ENCODE data around the gene ZNF865. TPM values are rescaled to one million over a fixed set of nuclear protein-coding genes. Genes with fewer than 3 reads are reported as not detected.

The ZNF865 gene
- polyA plus RNA-seq, 1 donor (not counting 4 experiments of a cell fraction or from before 2014, with no cell fraction given) = 1.1 TPM

GRCh38 chr19:55663846-55664536 lies 58.5 kb downstream of the ZNF865 start:
- dilution Hi-C loops (cut with MboI; ENCODE audit: extremely low pct_ligation_motif_present, low sequenced_read_pairs) = no loop called here

GRCh38 chr19:55666343-55667005 lies 61.0 kb downstream of the ZNF865 start:
- Histone ChIP-seq H3K27me3 (ENCODE audit: control insufficient read depth, extremely low read depth, insufficient read depth, low read length) (no peaks in the 10 kb centered on the region), H3K9me3 (ENCODE audit: control insufficient read depth, low read depth, low read length) (no peaks in the 10 kb centered on the region), H2AFZ (ENCODE audit: control insufficient read depth, low read length) (no peak overlapping the region), H3K36me3 (ENCODE audit: control insufficient read depth in 2 of 2, extremely low read depth in 1 of 2, insufficient read depth in 2 of 2, low read length in 2 of 2) (peaks cover 60% of the 10 kb centered on the region in 2 experiments), H3K9me1 (ENCODE audit: control insufficient read depth, extremely low read depth, insufficient read depth, low read length) (peaks cover 2% of the 10 kb centered on the region), H3K27ac (ENCODE audit: control insufficient read depth, insufficient read depth, low read length) (no peak overlapping the region), H3K9ac (ENCODE audit: control insufficient read depth, extremely low read depth, insufficient read depth, low read length) (no peak overlapping the region), H3K4me1 (ENCODE audit: control insufficient read depth, extremely low read depth, insufficient read depth, low read length) (peaks cover 9% of the 10 kb centered on the region), H3K79me2 (ENCODE audit: control insufficient read depth, insufficient read depth, low read length) (peaks cover 93% of the 10 kb centered on the region), H4K20me1 (ENCODE audit: control insufficient read depth, extremely low read depth, insufficient read depth, low read length) (peaks cover 48% of the 10 kb centered on the region), H3K4me2 (ENCODE audit: control insufficient read depth, extremely low read depth, insufficient read depth, low read depth, low read length) (no peak overlapping the region), H3K4me3 (ENCODE audit: control insufficient read depth in 2 of 3, extremely low read depth in 1 of 3, insufficient read depth in 2 of 3, low read depth in 1 of 3, low read length in 3 of 3) (no peak overlapping the region)
- DNase-seq (ENCODE audit: low read depth, low spot score) (no peak), FAIRE-seq (no peak)
- TF ChIP-seq CTCF (optimal IDR thresholded peaks at IDR 0.05 in 1 of 3, IDR thresholded peaks at IDR 0.05 in 1 of 3, conservative IDR thresholded peaks at IDR 0.05 in 1 of 3; ENCODE audit: extremely low read depth in 1 of 3, insufficient read depth in 2 of 3, low read length in 3 of 3) = no peak
- no peak for TF ChIP-seq EZH2 (IDR thresholded peaks at IDR 0.05; ENCODE audit: low read length)
- dilution Hi-C loops (cut with MboI; ENCODE audit: extremely low pct_ligation_motif_present, low sequenced_read_pairs) = no loop called here

More at GRCh38 chr19:55663846-55664536, 58.5 kb downstream of the ZNF865 start:
- Histone ChIP-seq H3K9me3 (ENCODE audit: control insufficient read depth, low read depth, low read length) (no peaks in the 10 kb centered on the region), H3K9me1 (ENCODE audit: control insufficient read depth, extremely low read depth, insufficient read depth, low read length) (peaks cover 2% of the 10 kb centered on the region), H2AFZ (ENCODE audit: control insufficient read depth, low read length) (no peak overlapping the region), H4K20me1 (ENCODE audit: control insufficient read depth, extremely low read depth, insufficient read depth, low read length) (peaks cover 37% of the 10 kb centered on the region), H3K4me3 (ENCODE audit: control insufficient read depth in 2 of 3, extremely low read depth in 1 of 3, insufficient read depth in 2 of 3, low read depth in 1 of 3, low read length in 3 of 3) (no peak overlapping the region), H3K4me2 (ENCODE audit: control insufficient read depth, extremely low read depth, insufficient read depth, low read depth, low read length) (no peak overlapping the region), H3K79me2 (ENCODE audit: control insufficient read depth, insufficient read depth, low read length) (peaks cover 93% of the 10 kb centered on the region), H3K9ac (ENCODE audit: control insufficient read depth, extremely low read depth, insufficient read depth, low read length) (no peak overlapping the region), H3K27me3 (ENCODE audit: control insufficient read depth, extremely low read depth, insufficient read depth, low read length) (no peaks in the 10 kb centered on the region), H3K27ac (ENCODE audit: control insufficient read depth, insufficient read depth, low read length) (no peak overlapping the region), H3K36me3 (ENCODE audit: control insufficient read depth in 2 of 2, extremely low read depth in 1 of 2, insufficient read depth in 2 of 2, low read length in 2 of 2) (peaks cover 63 to 70% of the 10 kb centered on the region in 2 experiments), H3K4me1 (ENCODE audit: control insufficient read depth, extremely low read depth, insufficient read depth, low read length) (peaks cover 9% of the 10 kb centered on the region)
- no peak for FAIRE-seq
- no peak for DNase-seq (ENCODE audit: low read depth, low spot score)
- TF ChIP-seq EZH2 (IDR thresholded peaks at IDR 0.05; ENCODE audit: low read length) (no peak), CTCF (optimal IDR thresholded peaks at IDR 0.05 in 1 of 3, IDR thresholded peaks at IDR 0.05 in 1 of 3, conservative IDR thresholded peaks at IDR 0.05 in 1 of 3; ENCODE audit: extremely low read depth in 1 of 3, insufficient read depth in 2 of 3, low read length in 3 of 3) (no peak)

Other genes starting within 250 kb of the ZNF865 start
- not detected in 3 replicates for gene GARIN5B, start 242.4 kb upstream of the ZNF865 start, polyA plus RNA-seq
- gene IL11, start 235.2 kb upstream of the ZNF865 start, polyA plus RNA-seq = 1.6 to 5.1 TPM (median 2.2 TPM) in 3 replicates
- 0.19 TPM in 1 of 3 replicates, not detected in the others for gene TMEM190, start 228.8 kb upstream of the ZNF865 start, polyA plus RNA-seq
- 0.23 to 0.31 TPM (median 0.24 TPM) in 3 replicates for gene TMEM238, start 221.4 kb upstream of the ZNF865 start, polyA plus RNA-seq
- gene RPL28, start 219.7 kb upstream of the ZNF865 start, polyA plus RNA-seq = 282 to 1,011 TPM (median 432 TPM) in 3 replicates
- gene UBE2S, start 197.9 kb upstream of the ZNF865 start, polyA plus RNA-seq = 22.1 to 42.3 TPM (median 31.8 TPM) in 3 replicates
- not detected in 3 replicates for gene SHISA7, start 162.3 kb upstream of the ZNF865 start, polyA plus RNA-seq
- 24.5 to 37.7 TPM (median 34.7 TPM) in 3 replicates for gene ISOC2, start 144.0 kb upstream of the ZNF865 start, polyA plus RNA-seq
- not detected in 3 replicates for gene C19orf85, start 140.9 kb upstream of the ZNF865 start, polyA plus RNA-seq
- gene ZNF628, start 129.0 kb upstream of the ZNF865 start, polyA plus RNA-seq = 0.22 to 1.5 TPM (median 0.39 TPM) in 3 replicates
- 11.0 to 12.5 TPM (median 11.9 TPM) in 3 replicates for gene NAT14, start 120.5 kb upstream of the ZNF865 start, polyA plus RNA-seq
- gene SSC5D, start 117.2 kb upstream of the ZNF865 start, polyA plus RNA-seq = not detected in 3 replicates
- gene SBK2, start 68.5 kb upstream of the ZNF865 start, polyA plus RNA-seq = not detected in 3 replicates
- gene SBK3, start 60.1 kb upstream of the ZNF865 start, polyA plus RNA-seq = not detected in 3 replicates
- gene ZNF579, start 24.8 kb upstream of the ZNF865 start, polyA plus RNA-seq = 1.5 to 4.3 TPM (median 2.4 TPM) in 3 replicates
- gene FIZ1, start 6.1 kb upstream of the ZNF865 start, polyA plus RNA-seq = 2.7 to 3.3 TPM (median 2.7 TPM) in 3 replicates
- gene ZNF524, start 5.4 kb upstream of the ZNF865 start, polyA plus RNA-seq = 2.6 to 6.9 TPM (median 3.1 TPM) in 3 replicates
- 1.9 to 2.3 TPM (median 2.1 TPM) in 3 replicates for gene ZNF784, start 18.9 kb downstream of the ZNF865 start, polyA plus RNA-seq
- gene ZNF580, start 35.4 kb downstream of the ZNF865 start, polyA plus RNA-seq = 3.0 to 8.3 TPM (median 3.7 TPM) in 3 replicates
- 14.8 to 18.7 TPM (median 17.1 TPM) in 3 replicates for gene ZNF581, start 38.0 kb downstream of the ZNF865 start, polyA plus RNA-seq
- gene CCDC106, start 42.6 kb downstream of the ZNF865 start, polyA plus RNA-seq = 2.3 to 3.5 TPM (median 3.1 TPM) in 3 replicates
- gene U2AF2, start 49.4 kb downstream of the ZNF865 start, polyA plus RNA-seq = 109 to 157 TPM (median 109 TPM) in 3 replicates
- 23.0 to 62.1 TPM (median 23.3 TPM) in 3 replicates for gene EPN1, start 69.6 kb downstream of the ZNF865 start, polyA plus RNA-seq
- not detected in 3 replicates for gene NLRP9, start 132.8 kb downstream of the ZNF865 start, polyA plus RNA-seq
- not detected in 3 replicates for gene RFPL4A, start 153.4 kb downstream of the ZNF865 start, polyA plus RNA-seq
- not detected in 3 replicates for gene RFPL4AL1, start 163.5 kb downstream of the ZNF865 start, polyA plus RNA-seq
- gene NLRP11, start 226.4 kb downstream of the ZNF865 start, polyA plus RNA-seq = 0.01 TPM in 1 of 3 replicates, not detected in the others
- not detected in 3 replicates for gene NLRP4, start 230.9 kb downstream of the ZNF865 start, polyA plus RNA-seq